GM12878 (cell line): ENCODE data around the gene BACE2. TPM values are rescaled to one million over a fixed set of nuclear protein-coding genes. Genes with fewer than 3 reads are reported as not detected.

Experiments
- ATAC-seq: fragments of 200-7000 bp; cut with Tn5 transposase; 3 replicates; pipeline ENCODE4 v1.9.1; 2020; ENCODE audit warnings: mild to moderate bottlenecking, moderate library complexity
- BruUV-seq: library from RNA; stranded (reverse); fragments of 400-500 nt; replicated peaks from 2 replicates; lab custom pipeline; 2021; lab: Mats Ljungman, UMichigan
- CTCF ChIA-PET: fragments of 300-600 bp; sonication (Branson Sonifier 250); formaldehyde crosslinking; extraction: SDS; loops from one replicate; lab custom pipeline; 2021; ENCODE audit warnings: inconsistent platforms; lab: Yijun Ruan, JAX
- POLR2A ChIA-PET: fragments of 350-600 bp; formaldehyde crosslinking; extraction: SDS; loops from one replicate; lab custom pipeline; 2021; ENCODE audit warnings: inconsistent platforms; lab: Charles Lee
- RAD21 ChIA-PET: fragments of 300-600 bp; sonication (Branson Sonifier 250); formaldehyde crosslinking; loops from one replicate; lab custom pipeline; 2023; ENCODE audit warnings: antibody characterized with exemption; ENCODE audit not compliant: unreplicated experiment; lab: Charles Lee
- SMC1A ChIA-PET: fragments of 300-600 bp; sonication (Branson Sonifier 250); formaldehyde crosslinking; loops from one replicate; lab custom pipeline; 2023; ENCODE audit not compliant: unreplicated experiment, uncharacterized antibody; lab: Charles Lee
- DNase-seq: peaks from one replicate; pipeline ENCODE4 v3.0.0-alpha.2; 2011; ENCODE audit warnings: low read depth, low spot score
- FAIRE-seq: peaks from 3 replicates; lab custom pipeline; 2011; peaks lifted over from hg19 to GRCh38; lab: Jason Lieb, UNC
- H2AFZ ChIP-seq: 2 replicates; pipeline ENCODE4 v1.6.0; 2011; ENCODE audit warnings: low read depth, low read length, control low read depth; ENCODE audit not compliant: control insufficient read depth
- H3K27ac ChIP-seq: 2 replicates; pipeline ENCODE4 v1.5.1; 2011; ENCODE audit warnings: control low read depth; ENCODE audit not compliant: control insufficient read depth, insufficient read depth
- H3K27me3 ChIP-seq, 2 experiments: replicated peaks in 1 of 2; 2 replicates each; pipeline versions ENCODE4 v1.6.0 to v1.6.1; 2011; ENCODE audit warnings: low read length in 1 of 2; ENCODE audit not compliant: control insufficient read depth in 2 of 2, insufficient read depth in 2 of 2
- H3K36me3 ChIP-seq, 2 experiments: 2 replicates each; pipeline ENCODE4 v1.5.1; 2011; ENCODE audit warnings: low read length in 1 of 2; ENCODE audit not compliant: control insufficient read depth in 2 of 2, insufficient read depth in 2 of 2
- H3K4me1 ChIP-seq: 2 replicates; pipeline ENCODE4 v1.6.1; 2011; ENCODE audit warnings: mild to moderate bottlenecking, low read length, moderate library complexity, mixed read lengths; ENCODE audit not compliant: control insufficient read depth, insufficient read depth
- H3K4me2 ChIP-seq: 2 replicates; pipeline ENCODE4 v1.6.0; 2011; ENCODE audit warnings: control low read depth; ENCODE audit not compliant: control insufficient read depth, insufficient read depth
- H3K4me3 ChIP-seq: fragments of 200-600 bp; sonication (generic); 2 replicates; pipeline ENCODE4 v1.5.1; 2016
- H3K79me2 ChIP-seq: 2 replicates; pipeline ENCODE4 v1.6.0; 2011; ENCODE audit warnings: low read length; ENCODE audit not compliant: control insufficient read depth, insufficient read depth
- H3K9ac ChIP-seq: 2 replicates; pipeline ENCODE4 v1.8.0; 2011; ENCODE audit warnings: low read length, control low read depth, mixed read lengths; ENCODE audit not compliant: control insufficient read depth, insufficient read depth
- H3K9me3 ChIP-seq: replicated peaks from 3 replicates; pipeline ENCODE4 v1.5.1; 2011; ENCODE audit warnings: mild to moderate bottlenecking, low read length; ENCODE audit not compliant: control insufficient read depth, insufficient read depth
- H4K20me1 ChIP-seq: 2 replicates; pipeline ENCODE4 v1.6.0; 2011; ENCODE audit not compliant: control insufficient read depth, insufficient read depth
- CBX5 ChIP-seq: sonication (generic); IDR thresholded peaks from 2 replicates; pipeline ENCODE4 v1.6.1; 2016; ENCODE audit warnings: low read depth, moderate library complexity, mild to moderate bottlenecking, inconsistent platforms
- CREB1 ChIP-seq: IDR thresholded peaks from 2 replicates; pipeline ENCODE4 v1.6.1; 2012; ENCODE audit warnings: low read depth, mild to moderate bottlenecking, inconsistent platforms
- JUND ChIP-seq: IDR thresholded peaks from 2 replicates; pipeline ENCODE4 v1.6.1; 2012; ENCODE audit warnings: low read depth, mild to moderate bottlenecking, low read length, improper control_type of control experiment, moderate library complexity
- MEF2B ChIP-seq: fragments of 450-650 bp; IDR thresholded peaks from 2 replicates; pipeline ENCODE4 v1.6.1; 2018; ENCODE audit warnings: mild to moderate bottlenecking, moderate library complexity; ENCODE audit not compliant: partially characterized antibody, poor library complexity, severe bottlenecking
- MTA3 ChIP-seq: IDR thresholded peaks from 2 replicates; pipeline ENCODE4 v1.6.1; 2012; ENCODE audit warnings: low read length, inconsistent platforms, borderline replicate concordance
- RELA ChIP-seq: fragments of 450-650 bp; IDR thresholded peaks from 2 replicates; pipeline ENCODE4 v1.8.0; 2014; ENCODE audit warnings: borderline replicate concordance; ENCODE audit not compliant: partially characterized antibody
- RELB ChIP-seq: fragments of 450-650 bp; IDR thresholded peaks from 2 replicates; pipeline ENCODE4 v1.6.1; 2017; ENCODE audit warnings: low read depth, mild to moderate bottlenecking, moderate library complexity
- RUNX3 ChIP-seq: IDR thresholded peaks from 2 replicates; pipeline ENCODE4 v1.6.1; 2012; ENCODE audit warnings: low read length, inconsistent platforms
- SUPT20H ChIP-seq: IDR thresholded peaks from 2 replicates; pipeline ENCODE4 v1.6.1; 2011; ENCODE audit warnings: low read depth, mild to moderate bottlenecking, low read length, moderate library complexity, borderline replicate concordance; ENCODE audit not compliant: control insufficient read depth
- TARDBP ChIP-seq: IDR thresholded peaks from 2 replicates; pipeline ENCODE4 v1.6.1; 2016; ENCODE audit warnings: borderline replicate concordance
- ZBED1 ChIP-seq: IDR thresholded peaks from 2 replicates; pipeline ENCODE4 v1.6.1; 2016; ENCODE audit warnings: borderline replicate concordance
- ZBTB11 ChIP-seq: fragments of 450-650 bp; formaldehyde crosslinking; IDR thresholded peaks from 2 replicates; pipeline ENCODE4 v1.5.0; 2022; ENCODE audit warnings: mild to moderate bottlenecking, missing genetic modification characterization
- ZNF384 ChIP-seq: IDR thresholded peaks from 2 replicates; pipeline ENCODE4 v1.6.1; 2012; ENCODE audit warnings: low read depth, mild to moderate bottlenecking, low read length, improper control_type of control experiment, borderline replicate concordance
- WGBS: methylation state at CpG from one replicate; pipeline ENCODE4 v1.1.6; 2016; ENCODE audit warnings: low lambda C conversion rate; ENCODE audit not compliant: insufficient replicate concordance, insufficient coverage; ENCODE audit errors: missing lambda C conversion rate; 5-methylcytosine and 5-hydroxymethylcytosine counted together
- in situ Hi-C: fragments of 300-500 bp; cut with MboI; formaldehyde crosslinking; loops from 9 replicates; pipeline ENCODE4 v1.14.3; 2018; ENCODE audit warnings: mixed read lengths
- intact Hi-C: fragments of 100-400 bp; cut with micrococcal nuclease; formaldehyde crosslinking; loops from one replicate; pipeline ENCODE4 v1.14.2; 2022; ENCODE audit not compliant: unreplicated experiment
- polyA plus RNA-seq, 11 experiments: library from polyadenylated mRNA; depleted of rRNA in 4 of 11; unstranded in 6 of 11; stranded (reverse) in 5 of 11; fragments of >200 nt; fragmentation: Nextera tagmentation in 4 of 11; fragmentation: Illumina TruSeq in 1 of 11; extraction: Ambion mirVana in 4 of 11; extraction: Trizol in 1 of 11; gene quantifications; 1 replicate in 1 of 11; 2 replicates in 10 of 11; pipeline versions ENCODE4 v1.2.1 to v1.2.3, GENCODE V29; 2011 to 2016; ENCODE audit warnings: inconsistent platforms in 2 of 11, missing spikeins in 2 of 11, low read depth in 1 of 11
- total RNA-seq, 4 experiments: library from RNA; depleted of rRNA in 3 of 4; stranded (reverse); fragments of >200 nt in 3 of 4; fragmentation: Illumina TruSeq in 1 of 4; extraction: Trizol in 1 of 4; gene quantifications; 2 replicates each; pipeline versions ENCODE4 v1.2.1 to v1.2.3, GENCODE V29; 2013 to 2021
- TF ChIP-seq, protein P1 (sequence below): fragments of 450-650 bp; IDR thresholded peaks from 2 replicates; pipeline ENCODE4 v1.6.1; 2017; ENCODE audit warnings: borderline replicate concordance

Gene BACE2
- total and polyA plus RNA-seq, 10 of the 15 experiments (the other 5 are each of a cell fraction or from before 2014, with no cell fraction given) = 0.04 to 0.69 (median 0.18) TPM; not detected in 5

GRCh38 chr21:41204736-41205135, 36.8 kb downstream of the BACE2 start:
- DNase-seq (no peak), ATAC-seq (no peak), FAIRE-seq (no peak)
- TF ChIP-seq MEF2B = no peak
- no peak for TF ChIP-seq TARDBP
- TF ChIP-seq JUND = no peak
- no peak for TF ChIP-seq CREB1
- TF ChIP-seq SUPT20H = no peak
- no peak for TF ChIP-seq CBX5
- TF ChIP-seq MTA3 = no peak
- TF ChIP-seq ZNF384 = no peak
- no peak for TF ChIP-seq ZBED1
- no peak for TF ChIP-seq ZBTB11
- TF ChIP-seq RELA = no peak
- TF ChIP-seq RUNX3 = no peak
- TF ChIP-seq, protein P1, sequence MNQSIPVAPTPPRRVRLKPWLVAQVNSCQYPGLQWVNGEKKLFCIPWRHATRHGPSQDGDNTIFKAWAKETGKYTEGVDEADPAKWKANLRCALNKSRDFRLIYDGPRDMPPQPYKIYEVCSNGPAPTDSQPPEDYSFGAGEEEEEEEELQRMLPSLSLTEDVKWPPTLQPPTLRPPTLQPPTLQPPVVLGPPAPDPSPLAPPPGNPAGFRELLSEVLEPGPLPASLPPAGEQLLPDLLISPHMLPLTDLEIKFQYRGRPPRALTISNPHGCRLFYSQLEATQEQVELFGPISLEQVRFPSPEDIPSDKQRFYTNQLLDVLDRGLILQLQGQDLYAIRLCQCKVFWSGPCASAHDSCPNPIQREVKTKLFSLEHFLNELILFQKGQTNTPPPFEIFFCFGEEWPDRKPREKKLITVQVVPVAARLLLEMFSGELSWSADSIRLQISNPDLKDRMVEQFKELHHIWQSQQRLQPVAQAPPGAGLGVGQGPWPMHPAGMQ = no peak
- TF ChIP-seq RELB = no peak
- ChIA-PET SMC1A (no interaction called here), RAD21 (no interaction called here), POLR2A (no interaction called here), CTCF (no interaction called here)
- in situ Hi-C loops (no loop called here), intact Hi-C loops (no loop called here)
- Histone ChIP-seq H3K9me3 (no peaks in the 10 kb centered on the region), H3K4me1 (no peaks in the 10 kb centered on the region), H3K79me2 (no peaks in the 10 kb centered on the region), H3K4me2 (no peak overlapping the region), H3K27me3 (no peaks in the 10 kb centered on the region; a peak in 1 of 4 replicates), H3K36me3 (no peaks in the 10 kb centered on the region), H3K9ac (no peak overlapping the region), H3K27ac (no peak overlapping the region), H4K20me1 (no peaks in the 10 kb centered on the region), H3K4me3 (no peak overlapping the region), H2AFZ (no peak overlapping the region)
- BruUV-seq = no TSS peak
- 30% methylated on average over 3 of the region's 3 CpGs for WGBS
